ENCODE data around the gene RPS29. TPM values are rescaled to one million over a fixed set of nuclear protein-coding genes. Genes with fewer than 3 reads are reported as not detected.

RPS29 gene
- 1,386 and 1,393 TPM in 2 replicates for total RNA-seq
- long read RNA-seq, full-length matches to known transcripts = 469 of 474 reads
- long read RNA-seq, partial matches to known transcripts = 0 of 474 reads
- long read RNA-seq, other reads (novel, unspliced or antisense) = 5 of 474 reads

- Mint-ChIP-seq H3K27ac (ENCODE audit: unreplicated experiment) (peak within 1 kb of the TSS; percentile 100), H3K27me3 (ENCODE audit: low read depth) (peaks cover 13% of the 10 kb centered on the region), H3K9me3 (no peaks in the 10 kb centered on the region), H3K4me3 (peak within 1 kb of the TSS; percentile 99), H3K36me3 (ENCODE audit: low read depth) (peaks cover 25% of the 10 kb centered on the region), H3K4me1 (peaks cover 48% of the 10 kb centered on the region)
- DNase-seq (ENCODE audit: low read depth, low spot score) = peak; percentile 97
- no peak for TF ChIP-seq CTCF (conservative IDR thresholded peaks at IDR 0.05)
Observed at GRCh38 chr14:49585803-49586672, at the start of gene RPS29. Gene RPS29 (minus strand): TSS chr14:49586380. CDS start chr14:49586346, 34 bp downstream.

- peaks cover 15% of the 10 kb centered on the region for H3K36me3 Mint-ChIP-seq (ENCODE audit: low read depth)
- no peaks in the 10 kb centered on the region for H3K27me3 Mint-ChIP-seq (ENCODE audit: low read depth)
- peak within 1 kb of the TSS; percentile 98 for H3K4me3 Mint-ChIP-seq
Observed at GRCh38 chr14:49634547-49635334, 48.6 kb upstream of the RPS29 start, which contains the start of gene DNAAF2. Gene DNAAF2 (minus strand): TSS chr14:49635244. CDS start chr14:49635149, 95 bp downstream.

GRCh38 chr14:49633640-49634546 lies 47.7 kb upstream of the RPS29 start:
- peak; percentile 87 for TF ChIP-seq CTCF (conservative IDR thresholded peaks at IDR 0.05)
- H3K27ac Mint-ChIP-seq (ENCODE audit: unreplicated experiment) = peak overlapping the region; percentile 100
- no peaks in the 10 kb centered on the region for H3K27me3 Mint-ChIP-seq (ENCODE audit: low read depth)
- no peaks in the 10 kb centered on the region for H3K9me3 Mint-ChIP-seq
- DNase-seq (ENCODE audit: low read depth, low spot score) = peak; percentile 93
- H3K4me1 Mint-ChIP-seq = peaks cover 40% of the 10 kb centered on the region
- peak overlapping the region; percentile 98 for H3K4me3 Mint-ChIP-seq
- H3K36me3 Mint-ChIP-seq (ENCODE audit: low read depth) = peaks cover 15% of the 10 kb centered on the region

More at GRCh38 chr14:49634547-49635334, 48.6 kb upstream of the RPS29 start, which contains the start of gene DNAAF2:
- H3K4me1 Mint-ChIP-seq = peaks cover 41% of the 10 kb centered on the region
- H3K9me3 Mint-ChIP-seq = no peaks in the 10 kb centered on the region
- no peak for TF ChIP-seq CTCF (conservative IDR thresholded peaks at IDR 0.05)
- peak within 1 kb of the TSS; percentile 98 for H3K27ac Mint-ChIP-seq (ENCODE audit: unreplicated experiment)
- peak; percentile 48 for DNase-seq (ENCODE audit: low read depth, low spot score)

- H3K27ac Mint-ChIP-seq (ENCODE audit: unreplicated experiment) = no peak overlapping the region
- no peaks in the 10 kb centered on the region for H3K27me3 Mint-ChIP-seq (ENCODE audit: low read depth)
- TF ChIP-seq CTCF (conservative IDR thresholded peaks at IDR 0.05) = no peak
- no peaks in the 10 kb centered on the region for H3K9me3 Mint-ChIP-seq
- DNase-seq (ENCODE audit: low read depth, low spot score) = no peak
- peaks cover 13% of the 10 kb centered on the region for H3K36me3 Mint-ChIP-seq (ENCODE audit: low read depth)
- peaks cover 36% of the 10 kb centered on the region for H3K4me1 Mint-ChIP-seq
- H3K4me3 Mint-ChIP-seq = peak overlapping the region; percentile 70
Observed at GRCh38 chr14:49623941-49624839, 38.0 kb upstream of the RPS29 start.
